Bronchial epithelial cell (primary cell): ENCODE data around the gene ARL5C. TPM values are rescaled to one million over a fixed set of nuclear protein-coding genes. Genes with fewer than 3 reads are reported as not detected.
A peak's percentile ranks its signal among the peaks of the same experiment; 100 is the strongest.

Experiments used
- DNase-seq: peaks from one replicate; pipeline ENCODE4 v3.0.0-alpha.2; 2010; ENCODE audit warnings: low read depth
- FAIRE-seq: peaks from 2 replicates; lab custom pipeline; 2011; peaks lifted over from hg19 to GRCh38; lab: Jason Lieb, UNC
- H3K27me3 ChIP-seq: 2 replicates; pipeline ENCODE4 v1.5.1; 2011; ENCODE audit warnings: low read length; ENCODE audit not compliant: control insufficient read depth, insufficient read depth
- H3K36me3 ChIP-seq: 2 replicates; pipeline ENCODE4 v1.5.1; 2011; ENCODE audit warnings: low read length; ENCODE audit not compliant: control insufficient read depth, insufficient read depth
- H3K4me3 ChIP-seq: 2 replicates; pipeline ENCODE4 v1.5.1; 2011; ENCODE audit warnings: mild to moderate bottlenecking, low read depth, low read length, control low read depth
- CTCF ChIP-seq: IDR thresholded peaks from 2 replicates; pipeline ENCODE4 v1.5.1; 2011; ENCODE audit warnings: mild to moderate bottlenecking, moderate library complexity, low read length, control low read depth, inconsistent platforms; ENCODE audit not compliant: insufficient read depth, severe bottlenecking
- total RNA-seq: library from RNA; depleted of rRNA; stranded (reverse); fragments of >200 nt; gene quantifications from 2 replicates; pipeline ENCODE4 v1.2.1, GENCODE V29; 2014

The ARL5C gene
- total RNA-seq, 1 donor from 2014 or later = not detected

DNA sequence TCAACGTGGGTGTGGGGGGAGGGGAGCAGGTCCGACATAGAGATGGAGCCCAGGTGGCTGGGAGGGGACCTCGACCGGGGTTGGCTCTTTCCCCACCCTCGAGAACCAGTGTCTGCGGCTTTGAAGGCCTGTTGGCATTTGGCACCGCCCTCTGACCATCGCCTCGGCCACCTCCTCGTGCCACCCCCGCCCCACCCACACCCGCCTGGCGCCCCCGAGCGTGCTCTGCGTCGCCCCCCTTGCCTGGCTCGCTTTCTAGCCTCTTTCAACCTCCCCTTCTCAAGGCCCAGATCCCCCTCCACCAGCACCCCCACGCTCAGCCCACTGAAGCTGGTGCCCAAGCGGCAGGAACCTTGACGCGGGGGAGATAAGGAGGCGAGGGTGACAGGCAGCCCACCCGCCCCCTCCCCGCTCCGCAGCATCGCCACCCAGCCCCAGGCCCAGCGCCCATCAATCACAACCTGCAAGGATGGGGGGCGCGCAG is 30.9 kb upstream of the ARL5C start:
- H3K36me3 ChIP-seq = peaks cover 16% of the 10 kb centered on the region
- FAIRE-seq = no peak
- no peak for DNase-seq
- peak overlapping the region; percentile 72 for H3K4me3 ChIP-seq
- no peak for TF ChIP-seq CTCF
- no peaks in the 10 kb centered on the region for H3K27me3 ChIP-seq

DNA sequence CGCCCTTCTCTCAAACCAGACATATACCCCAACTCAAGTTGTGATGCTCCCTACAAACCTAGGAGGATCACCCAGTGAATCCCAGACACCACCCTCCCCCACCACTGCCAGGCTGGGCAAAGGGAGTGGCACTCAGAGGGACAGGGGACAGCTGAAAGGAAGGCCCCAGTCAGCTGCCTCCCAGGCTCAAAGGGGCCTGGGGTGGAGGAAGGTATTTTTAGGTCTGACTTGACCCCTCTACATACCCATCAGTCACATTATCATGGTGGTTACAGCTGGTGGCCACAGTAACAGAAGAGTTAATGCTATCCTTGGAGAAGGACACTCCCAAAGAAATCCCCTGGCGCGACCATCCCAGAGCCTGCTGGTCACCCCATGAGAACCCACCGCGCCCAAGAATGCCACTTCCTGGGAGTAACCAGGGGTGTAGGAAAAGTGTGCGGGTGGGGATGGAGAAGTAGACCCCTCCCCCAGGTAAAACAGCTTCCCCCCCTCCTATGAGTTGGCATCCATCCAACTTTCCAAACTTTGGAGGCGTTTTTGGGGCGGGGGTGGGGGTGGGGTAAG is 30.4 kb upstream of the ARL5C start:
- Histone ChIP-seq H3K27me3 (no peaks in the 10 kb centered on the region), H3K36me3 (peaks cover 15% of the 10 kb centered on the region), H3K4me3 (peak overlapping the region; percentile 72)
- no peak for TF ChIP-seq CTCF
- FAIRE-seq (no peak), DNase-seq (no peak)

DNA sequence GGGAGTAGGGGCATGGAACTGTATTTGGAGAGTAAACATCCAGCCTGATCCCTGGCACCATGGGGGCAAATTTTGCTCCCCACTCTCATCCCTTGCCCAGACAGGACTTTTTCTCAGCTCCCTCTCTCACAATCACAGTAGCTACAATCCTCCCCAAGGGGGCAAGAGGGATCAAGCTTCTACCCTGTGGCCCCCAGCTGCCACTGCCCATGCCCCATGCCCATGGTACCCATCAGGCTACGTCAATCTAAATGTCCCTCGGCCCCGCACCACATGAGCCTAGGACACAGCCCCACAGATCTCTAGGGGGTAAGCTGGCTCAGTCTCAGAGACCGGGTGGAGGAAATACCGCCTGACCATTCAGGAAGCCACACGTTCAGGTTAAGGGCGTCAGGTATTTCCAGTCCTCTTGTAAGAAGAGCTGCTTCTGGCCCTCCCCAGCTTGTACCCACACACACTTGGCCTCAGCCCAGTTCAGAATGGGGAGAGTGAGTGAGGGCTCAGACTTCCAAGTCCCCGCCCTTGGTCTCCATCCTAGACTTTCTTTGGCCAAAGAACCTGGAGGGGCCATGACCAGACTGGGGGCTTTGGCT is 29.7 kb upstream of the ARL5C start:
- FAIRE-seq = no peak
- H3K4me3 ChIP-seq = peak overlapping the region; percentile 3
- peaks cover 12% of the 10 kb centered on the region for H3K36me3 ChIP-seq
- H3K27me3 ChIP-seq = no peaks in the 10 kb centered on the region
- TF ChIP-seq CTCF = no peak
- peak; percentile 46 for DNase-seq

DNA sequence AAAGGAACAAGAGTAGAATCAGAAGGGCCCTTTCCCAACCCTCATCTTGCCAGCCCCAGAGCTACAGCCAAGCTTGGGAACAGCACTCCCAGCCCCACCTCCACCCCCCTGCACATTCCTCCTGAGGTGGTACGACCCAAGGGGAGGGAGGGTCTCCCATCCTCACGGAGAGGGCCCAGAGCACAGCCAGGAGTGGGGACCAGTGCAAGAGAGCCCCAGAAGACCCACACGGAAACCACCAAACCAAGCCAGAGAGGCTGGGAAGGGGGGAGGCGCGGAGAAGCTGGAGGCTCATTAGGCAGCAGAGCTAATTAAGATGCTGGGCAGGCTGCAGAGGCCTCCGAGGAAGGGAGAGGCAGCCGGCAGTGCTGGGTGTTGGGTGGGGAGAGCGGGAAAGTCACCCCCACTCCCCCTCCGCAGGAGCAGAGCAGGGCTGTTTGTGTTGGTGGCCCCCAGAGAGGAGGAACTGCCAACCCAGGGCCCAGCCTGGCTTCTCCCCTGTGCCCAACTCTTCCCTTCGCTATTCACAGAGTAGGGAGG is 29.1 kb upstream of the ARL5C start:
- Histone ChIP-seq H3K27me3 (no peaks in the 10 kb centered on the region), H3K36me3 (peaks cover 12% of the 10 kb centered on the region), H3K4me3 (no peak overlapping the region)
- FAIRE-seq = no peak
- no peak for TF ChIP-seq CTCF
- DNase-seq = no peak

DNA sequence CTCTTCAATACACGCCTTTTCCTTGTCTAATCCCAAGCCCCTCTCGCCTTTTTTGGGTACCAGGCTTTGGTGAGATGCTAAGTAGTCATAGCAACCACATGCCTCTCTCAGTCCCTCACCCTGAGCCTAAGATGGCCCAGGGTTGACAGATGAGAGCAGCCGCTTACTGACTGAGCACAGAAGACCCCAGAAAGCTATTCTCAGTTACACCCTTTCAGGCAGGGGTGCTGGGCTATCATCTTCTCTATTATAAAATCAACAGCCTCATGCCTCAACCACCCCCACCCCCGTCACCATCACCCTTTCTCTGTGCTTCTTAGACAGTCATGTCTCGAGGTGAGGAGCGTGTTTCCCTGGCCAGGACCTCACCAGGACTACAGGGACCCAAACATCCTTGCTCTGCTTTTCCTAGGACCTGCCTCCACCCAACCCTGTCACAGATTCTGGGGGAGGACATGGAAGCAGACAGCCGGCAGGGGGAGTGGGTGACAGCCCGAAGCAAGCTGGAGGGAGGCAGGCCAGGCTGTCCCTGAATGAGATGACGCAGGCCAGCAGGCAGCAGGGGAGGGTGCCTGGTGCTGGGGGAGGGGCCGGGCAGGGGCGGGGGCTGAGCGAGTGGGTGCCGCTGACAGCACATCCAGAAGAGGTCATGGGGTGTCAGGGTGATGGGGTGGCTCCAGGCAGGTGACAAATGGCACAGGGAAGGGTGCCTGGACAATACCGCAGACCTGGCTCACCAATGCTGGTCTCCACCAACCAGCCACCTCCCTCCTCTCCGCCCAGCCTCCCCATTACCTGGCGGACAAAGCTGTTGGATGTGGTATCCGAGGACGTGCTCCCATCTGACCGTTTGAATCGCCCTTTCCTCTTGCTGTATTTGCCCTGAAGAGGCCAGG is 28.4 kb upstream of the ARL5C start:
- Histone ChIP-seq H3K27me3 (no peaks in the 10 kb centered on the region), H3K4me3 (no peak overlapping the region), H3K36me3 (peaks cover 12% of the 10 kb centered on the region)
- DNase-seq (no peak), FAIRE-seq (no peak)
- TF ChIP-seq CTCF = peak; percentile 23
